Amygdala (tissue), 56 donors: ENCODE data around the gene MPPED1.

Experiments used
- DNase-seq, 56 donors: peaks; one replicate each; lab custom pipeline; 2025; lab: John Stamatoyannopoulos, UW

The MPPED1 gene

GRCh38 chr22:43409046-43409445 is 2.8 kb upstream of the MPPED1 start:
- no peak for DNase-seq

GRCh38 chr22:43409800-43410199 is 2.0 kb upstream of the MPPED1 start:
- DNase-seq, result no peak

GRCh38 chr22:43411040-43411868 is 560 bp upstream of the MPPED1 start:
- no peak for DNase-seq

GRCh38 chr22:43412808-43413795 is 1.3 kb downstream of the MPPED1 start:
- peak in 5 of 56 donors; percentile 16 to 41 (median 26) for DNase-seq

GRCh38 chr22:43413826-43414225 is 2.0 kb downstream of the MPPED1 start:
- no peak for DNase-seq

- no peak for DNase-seq
Measured at GRCh38 chr22:43415681-43416080, 3.9 kb downstream of the MPPED1 start.

- DNase-seq, result no peak
Measured at GRCh38 chr22:43417555-43417954, 5.7 kb downstream of the MPPED1 start.

GRCh38 chr22:43418079-43418825 is 6.4 kb downstream of the MPPED1 start:
- no peak for DNase-seq

GRCh38 chr22:43419371-43420080 is 7.7 kb downstream of the MPPED1 start:
- DNase-seq, result no peak

GRCh38 chr22:43421046-43421665 is 9.3 kb downstream of the MPPED1 start:
- DNase-seq, result peak in 2 of 56 donors; percentile 46 to 47

- no peak for DNase-seq
Measured at GRCh38 chr22:43421914-43422615, 10.3 kb downstream of the MPPED1 start.

- DNase-seq, result no peak
Measured at GRCh38 chr22:43423046-43423445, 11.2 kb downstream of the MPPED1 start.

- no peak for DNase-seq
Measured at GRCh38 chr22:43424201-43424600, 12.4 kb downstream of the MPPED1 start.

- no peak for DNase-seq
Measured at GRCh38 chr22:43424666-43425630, 13.1 kb downstream of the MPPED1 start.

- no peak for DNase-seq
Measured at GRCh38 chr22:43425976-43426785, 14.4 kb downstream of the MPPED1 start.

GRCh38 chr22:43426816-43427215 is 15.0 kb downstream of the MPPED1 start:
- no peak for DNase-seq
